ENCODE results near the gene RAB11FIP4. TPM values are rescaled to one million over a fixed set of nuclear protein-coding genes. Genes with fewer than 3 reads are reported as not detected.
A peak's percentile ranks its signal among the peaks of the same experiment; 100 is the strongest.

Gene RAB11FIP4
- total RNA-seq, 2 donors from 2014 or later, result 0.68 to 3.7 TPM

GRCh38 chr17:31574458-31574857 is 183.0 kb downstream of the RAB11FIP4 start:
- DNase-seq (ENCODE audit: low spot score), result no peak
- Histone ChIP-seq H3K27ac (peak overlapping the region; percentile 15 to 51), H3K4me3 (no peak overlapping the region), H3K27me3 (replicated peaks; ENCODE audit: insufficient read depth) (no peaks in the 10 kb centered on the region), H3K9me3 (no peaks in the 10 kb centered on the region), H3K4me1 (ENCODE audit: control insufficient read depth in 1 of 2, low read depth in 2 of 2) (peaks cover 30 to 61% of the 10 kb centered on the region in 2 donors), H3K36me3 (no peaks in the 10 kb centered on the region)
- no peak for TF ChIP-seq CTCF (IDR thresholded peaks at IDR 0.05)
- no peak for ATAC-seq (ENCODE audit: insufficient number of reproducible peaks, low FRiP score, low read depth)

- Histone ChIP-seq H3K4me1 (ENCODE audit: control insufficient read depth in 1 of 2, low read depth in 2 of 2) (peaks cover 32 to 61% of the 10 kb centered on the region in 2 donors), H3K9me3 (no peaks in the 10 kb centered on the region), H3K27ac (peak overlapping the region in 1 of 2 donors; percentile 7), H3K4me3 (no peak overlapping the region), H3K36me3 (no peaks in the 10 kb centered on the region), H3K27me3 (replicated peaks; ENCODE audit: insufficient read depth) (no peaks in the 10 kb centered on the region)
- ATAC-seq (ENCODE audit: insufficient number of reproducible peaks, low FRiP score, low read depth) (no peak), DNase-seq (ENCODE audit: low spot score) (no peak)
- TF ChIP-seq CTCF (IDR thresholded peaks at IDR 0.05), result no peak
Measured at GRCh38 chr17:31575043-31575442, 183.6 kb downstream of the RAB11FIP4 start.

GRCh38 chr17:31579265-31579664 is 187.8 kb downstream of the RAB11FIP4 start:
- H3K27me3 ChIP-seq (replicated peaks; ENCODE audit: insufficient read depth), result no peaks in the 10 kb centered on the region
- TF ChIP-seq CTCF (IDR thresholded peaks at IDR 0.05), result no peak
- peak overlapping the region; percentile 33 to 87 for H3K27ac ChIP-seq
- no peaks in the 10 kb centered on the region for H3K9me3 ChIP-seq
- no peak overlapping the region for H3K4me3 ChIP-seq
- H3K4me1 ChIP-seq (ENCODE audit: control insufficient read depth in 1 of 2, low read depth in 2 of 2), result peaks cover 36 to 52% of the 10 kb centered on the region in 2 donors
- DNase-seq (ENCODE audit: low spot score), result no peak
- ATAC-seq (ENCODE audit: insufficient number of reproducible peaks, low FRiP score, low read depth), result no peak
- no peaks in the 10 kb centered on the region for H3K36me3 ChIP-seq

GRCh38 chr17:31580316-31580705 is 188.8 kb downstream of the RAB11FIP4 start:
- no peak for TF ChIP-seq CTCF (IDR thresholded peaks at IDR 0.05)
- Histone ChIP-seq H3K4me3 (no peak overlapping the region), H3K27ac (peak overlapping the region; percentile 87 to 90), H3K27me3 (replicated peaks; ENCODE audit: insufficient read depth) (no peaks in the 10 kb centered on the region), H3K9me3 (no peaks in the 10 kb centered on the region), H3K36me3 (no peaks in the 10 kb centered on the region), H3K4me1 (ENCODE audit: control insufficient read depth in 1 of 2, low read depth in 2 of 2) (peaks cover 36 to 52% of the 10 kb centered on the region in 2 donors)
- no peak for ATAC-seq (ENCODE audit: insufficient number of reproducible peaks, low FRiP score, low read depth)
- no peak for DNase-seq (ENCODE audit: low spot score)

GRCh38 chr17:31580706-31581490 is 189.4 kb downstream of the RAB11FIP4 start:
- no peak for TF ChIP-seq CTCF (IDR thresholded peaks at IDR 0.05)
- Histone ChIP-seq H3K4me1 (ENCODE audit: control insufficient read depth in 1 of 2, low read depth in 2 of 2) (peaks cover 36 to 52% of the 10 kb centered on the region in 2 donors), H3K27ac (peak overlapping the region; percentile 87 to 90), H3K36me3 (no peaks in the 10 kb centered on the region), H3K27me3 (replicated peaks; ENCODE audit: insufficient read depth) (no peaks in the 10 kb centered on the region), H3K4me3 (peak overlapping the region; percentile 62), H3K9me3 (no peaks in the 10 kb centered on the region)
- peak; percentile 75 for ATAC-seq (ENCODE audit: insufficient number of reproducible peaks, low FRiP score, low read depth)
- peak; percentile 64 for DNase-seq (ENCODE audit: low spot score)
